A549 treated with Hydrocortisone at 1 μM for 4 hours (cell line): Measurements from ENCODE around the gene FGFBP1. TPM values are rescaled to one million over a fixed set of nuclear protein-coding genes. Genes with fewer than 3 reads are reported as not detected.

Experiments
- total RNA-seq: library from RNA; stranded (reverse); fragments of 200-300 nt; extraction: Qiagen RNA extraction; gene quantifications from 5 replicates; pipeline ENCODE4 v1.2.3, GENCODE V29; 2022

The FGFBP1 gene
- total RNA-seq: 2.7 to 3.8 TPM (median 3.3 TPM) in 5 replicates

GRCh38 chr4:15938640-15939039 is at the start of gene FGFBP1:
Gene FGFBP1, minus strand, starts transcription at chr4:15938740. Its CDS starts 2,108 bp downstream, at chr4:15936632.

GRCh38 chr4:15963001-15963451 is 24.5 kb upstream of the FGFBP1 start, which contains the start of gene FGFBP2:
Gene FGFBP2, minus strand, starts transcription at chr4:15963175. Its CDS starts 46 bp downstream, at chr4:15963129.

Other genes with a start within 250 kb of the FGFBP1 start
- gene BST1, start 235.7 kb downstream of the FGFBP1 start, total RNA-seq: 15.5 to 17.8 TPM (median 16.3 TPM) in 5 replicates
- 11.0 to 15.4 TPM (median 13.4 TPM) in 5 replicates for gene CD38, start 160.4 kb downstream of the FGFBP1 start, total RNA-seq
- gene FGFBP2, start 24.4 kb upstream of the FGFBP1 start, total RNA-seq: 0.12 to 0.39 TPM (median 0.31 TPM) in 5 replicates
- 0.39 to 0.56 TPM (median 0.52 TPM) in 5 replicates for gene PROM1, start 145.3 kb upstream of the FGFBP1 start, total RNA-seq